ENCODE measurements around the gene KASH5. TPM values are rescaled to one million over a fixed set of nuclear protein-coding genes. Genes with fewer than 3 reads are reported as not detected.

Gene KASH5
- total and polyA plus RNA-seq, 2 of the 8 experiments (the other 6 are each of a cell fraction or from before 2014, with no cell fraction given): 0.05 to 0.19 TPM

GRCh38 chr19:49418511-49418910 lies 30.5 kb downstream of the KASH5 start (continued):
- TF ChIP-seq, protein P1, sequence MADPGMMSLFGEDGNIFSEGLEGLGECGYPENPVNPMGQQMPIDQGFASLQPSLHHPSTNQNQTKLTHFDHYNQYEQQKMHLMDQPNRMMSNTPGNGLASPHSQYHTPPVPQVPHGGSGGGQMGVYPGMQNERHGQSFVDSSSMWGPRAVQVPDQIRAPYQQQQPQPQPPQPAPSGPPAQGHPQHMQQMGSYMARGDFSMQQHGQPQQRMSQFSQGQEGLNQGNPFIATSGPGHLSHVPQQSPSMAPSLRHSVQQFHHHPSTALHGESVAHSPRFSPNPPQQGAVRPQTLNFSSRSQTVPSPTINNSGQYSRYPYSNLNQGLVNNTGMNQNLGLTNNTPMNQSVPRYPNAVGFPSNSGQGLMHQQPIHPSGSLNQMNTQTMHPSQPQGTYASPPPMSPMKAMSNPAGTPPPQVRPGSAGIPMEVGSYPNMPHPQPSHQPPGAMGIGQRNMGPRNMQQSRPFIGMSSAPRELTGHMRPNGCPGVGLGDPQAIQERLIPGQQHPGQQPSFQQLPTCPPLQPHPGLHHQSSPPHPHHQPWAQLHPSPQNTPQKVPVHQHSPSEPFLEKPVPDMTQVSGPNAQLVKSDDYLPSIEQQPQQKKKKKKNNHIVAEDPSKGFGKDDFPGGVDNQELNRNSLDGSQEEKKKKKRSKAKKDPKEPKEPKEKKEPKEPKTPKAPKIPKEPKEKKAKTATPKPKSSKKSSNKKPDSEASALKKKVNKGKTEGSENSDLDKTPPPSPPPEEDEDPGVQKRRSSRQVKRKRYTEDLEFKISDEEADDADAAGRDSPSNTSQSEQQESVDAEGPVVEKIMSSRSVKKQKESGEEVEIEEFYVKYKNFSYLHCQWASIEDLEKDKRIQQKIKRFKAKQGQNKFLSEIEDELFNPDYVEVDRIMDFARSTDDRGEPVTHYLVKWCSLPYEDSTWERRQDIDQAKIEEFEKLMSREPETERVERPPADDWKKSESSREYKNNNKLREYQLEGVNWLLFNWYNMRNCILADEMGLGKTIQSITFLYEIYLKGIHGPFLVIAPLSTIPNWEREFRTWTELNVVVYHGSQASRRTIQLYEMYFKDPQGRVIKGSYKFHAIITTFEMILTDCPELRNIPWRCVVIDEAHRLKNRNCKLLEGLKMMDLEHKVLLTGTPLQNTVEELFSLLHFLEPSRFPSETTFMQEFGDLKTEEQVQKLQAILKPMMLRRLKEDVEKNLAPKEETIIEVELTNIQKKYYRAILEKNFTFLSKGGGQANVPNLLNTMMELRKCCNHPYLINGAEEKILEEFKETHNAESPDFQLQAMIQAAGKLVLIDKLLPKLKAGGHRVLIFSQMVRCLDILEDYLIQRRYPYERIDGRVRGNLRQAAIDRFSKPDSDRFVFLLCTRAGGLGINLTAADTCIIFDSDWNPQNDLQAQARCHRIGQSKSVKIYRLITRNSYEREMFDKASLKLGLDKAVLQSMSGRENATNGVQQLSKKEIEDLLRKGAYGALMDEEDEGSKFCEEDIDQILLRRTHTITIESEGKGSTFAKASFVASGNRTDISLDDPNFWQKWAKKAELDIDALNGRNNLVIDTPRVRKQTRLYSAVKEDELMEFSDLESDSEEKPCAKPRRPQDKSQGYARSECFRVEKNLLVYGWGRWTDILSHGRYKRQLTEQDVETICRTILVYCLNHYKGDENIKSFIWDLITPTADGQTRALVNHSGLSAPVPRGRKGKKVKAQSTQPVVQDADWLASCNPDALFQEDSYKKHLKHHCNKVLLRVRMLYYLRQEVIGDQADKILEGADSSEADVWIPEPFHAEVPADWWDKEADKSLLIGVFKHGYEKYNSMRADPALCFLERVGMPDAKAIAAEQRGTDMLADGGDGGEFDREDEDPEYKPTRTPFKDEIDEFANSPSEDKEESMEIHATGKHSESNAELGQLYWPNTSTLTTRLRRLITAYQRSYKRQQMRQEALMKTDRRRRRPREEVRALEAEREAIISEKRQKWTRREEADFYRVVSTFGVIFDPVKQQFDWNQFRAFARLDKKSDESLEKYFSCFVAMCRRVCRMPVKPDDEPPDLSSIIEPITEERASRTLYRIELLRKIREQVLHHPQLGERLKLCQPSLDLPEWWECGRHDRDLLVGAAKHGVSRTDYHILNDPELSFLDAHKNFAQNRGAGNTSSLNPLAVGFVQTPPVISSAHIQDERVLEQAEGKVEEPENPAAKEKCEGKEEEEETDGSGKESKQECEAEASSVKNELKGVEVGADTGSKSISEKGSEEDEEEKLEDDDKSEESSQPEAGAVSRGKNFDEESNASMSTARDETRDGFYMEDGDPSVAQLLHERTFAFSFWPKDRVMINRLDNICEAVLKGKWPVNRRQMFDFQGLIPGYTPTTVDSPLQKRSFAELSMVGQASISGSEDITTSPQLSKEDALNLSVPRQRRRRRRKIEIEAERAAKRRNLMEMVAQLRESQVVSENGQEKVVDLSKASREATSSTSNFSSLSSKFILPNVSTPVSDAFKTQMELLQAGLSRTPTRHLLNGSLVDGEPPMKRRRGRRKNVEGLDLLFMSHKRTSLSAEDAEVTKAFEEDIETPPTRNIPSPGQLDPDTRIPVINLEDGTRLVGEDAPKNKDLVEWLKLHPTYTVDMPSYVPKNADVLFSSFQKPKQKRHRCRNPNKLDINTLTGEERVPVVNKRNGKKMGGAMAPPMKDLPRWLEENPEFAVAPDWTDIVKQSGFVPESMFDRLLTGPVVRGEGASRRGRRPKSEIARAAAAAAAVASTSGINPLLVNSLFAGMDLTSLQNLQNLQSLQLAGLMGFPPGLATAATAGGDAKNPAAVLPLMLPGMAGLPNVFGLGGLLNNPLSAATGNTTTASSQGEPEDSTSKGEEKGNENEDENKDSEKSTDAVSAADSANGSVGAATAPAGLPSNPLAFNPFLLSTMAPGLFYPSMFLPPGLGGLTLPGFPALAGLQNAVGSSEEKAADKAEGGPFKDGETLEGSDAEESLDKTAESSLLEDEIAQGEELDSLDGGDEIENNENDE (IDR thresholded peaks at IDR 0.05; ENCODE audit: insufficient replicate concordance, low read length): no peak
- no peak for TF ChIP-seq SRF (IDR thresholded peaks at IDR 0.05; ENCODE audit: low read depth, low read length)
- TF ChIP-seq ATF3 (IDR thresholded peaks at IDR 0.05; ENCODE audit: insufficient read depth, low read depth, low read length): no peak
- TF ChIP-seq FOSL1 (IDR thresholded peaks at IDR 0.05; ENCODE audit: insufficient read depth, low read depth, low read length): no peak
- no peak for TF ChIP-seq KDM4A (IDR thresholded peaks at IDR 0.05; ENCODE audit: low read depth, low read length, severe bottlenecking)
- TF ChIP-seq RAD21 (IDR thresholded peaks at IDR 0.05 in 1 of 2, conservative IDR thresholded peaks at IDR 0.05 in 1 of 2; ENCODE audit: low read depth in 2 of 2, low read length in 2 of 2): no peak
- TF ChIP-seq POU5F1 (IDR thresholded peaks at IDR 0.05; ENCODE audit: low read depth, low read length): no peak
- no peak for TF ChIP-seq EP300 (IDR thresholded peaks at IDR 0.05; ENCODE audit: borderline replicate concordance in 1 of 2, low read depth in 2 of 2, low read length in 2 of 2)
- TF ChIP-seq CTBP2 (IDR thresholded peaks at IDR 0.05; ENCODE audit: borderline replicate concordance, insufficient read depth, insufficient read length, low read length): no peak
